ENCODE results near the gene BMF. TPM values are rescaled to one million over a fixed set of nuclear protein-coding genes. Genes with fewer than 3 reads are reported as not detected.
"Not testable (repeated sequence)": the region's sequence is repeated elsewhere in the genome, so short reads cannot be mapped to it uniquely, and the experiment has no call there.

The BMF gene
- total RNA-seq (ENCODE audit: low replicate concordance) = 60.9 and 112 TPM in 2 replicates
- long read RNA-seq, partial matches to known transcripts = 0 of 4 reads
- long read RNA-seq, other reads (novel, unspliced or antisense) = 4 of 4 reads

GRCh38 chr15:40108855-40109735, at the start of gene BMF:
Gene BMF, minus strand, starts transcription at chr15:40108879. Its CDS starts 2,793 bp downstream, at chr15:40106086.
- TF ChIP-seq CTCF (conservative IDR thresholded peaks at IDR 0.05) = peak; percentile 58
- H3K27me3 Mint-ChIP-seq = no peaks in the 10 kb centered on the region
- peak within 1 kb of the TSS; percentile 97 for H3K4me3 Mint-ChIP-seq
- peaks cover 66% of the 10 kb centered on the region for H3K4me1 Mint-ChIP-seq (ENCODE audit: unreplicated experiment)
- H3K27ac Mint-ChIP-seq = peak within 1 kb of the TSS; percentile 99
- no peaks in the 10 kb centered on the region for H3K36me3 Mint-ChIP-seq
- DNase-seq (ENCODE audit: extremely low spot score, unreplicated experiment) = peak; percentile 100
- no peaks in the 10 kb centered on the region for H3K9me3 Mint-ChIP-seq

DNA sequence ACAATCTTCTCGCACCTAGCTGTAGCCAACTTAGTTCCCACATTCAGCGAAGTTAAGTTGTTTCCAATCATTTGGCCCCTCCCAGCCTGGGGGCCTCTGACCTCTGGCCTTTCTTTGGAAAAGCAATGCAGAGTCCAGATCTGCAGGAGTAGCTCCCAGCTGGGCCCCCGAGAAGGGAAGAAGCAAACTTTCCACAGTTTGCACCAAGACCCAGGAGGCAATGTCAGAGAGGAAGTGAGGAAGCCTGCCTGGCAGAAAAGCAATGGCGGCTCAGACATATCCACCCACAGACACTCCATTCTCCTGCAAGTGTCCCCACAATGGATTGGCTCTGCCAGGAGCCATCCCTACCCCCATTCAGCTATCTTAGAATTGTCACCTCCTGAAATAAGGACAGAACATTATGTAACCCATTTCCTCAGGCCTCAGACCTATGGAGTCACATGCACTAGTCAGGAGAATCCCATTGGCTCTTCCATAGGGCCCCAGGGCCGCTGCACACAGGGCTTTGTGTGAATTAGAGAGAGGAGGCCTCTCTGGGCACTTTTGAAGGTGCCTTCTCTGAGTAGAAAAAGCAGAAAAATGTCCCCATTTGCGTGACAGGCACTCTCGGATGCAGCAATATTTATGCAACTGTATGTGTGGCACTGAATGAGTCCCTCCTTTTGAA, 49.2 kb upstream of the BMF start:
- no peaks in the 10 kb centered on the region for H3K9me3 Mint-ChIP-seq
- no peak for DNase-seq (ENCODE audit: extremely low spot score, unreplicated experiment)
- no peak for TF ChIP-seq CTCF (conservative IDR thresholded peaks at IDR 0.05)
- no peaks in the 10 kb centered on the region for H3K36me3 Mint-ChIP-seq
- H3K4me1 Mint-ChIP-seq (ENCODE audit: unreplicated experiment) = peaks cover 24% of the 10 kb centered on the region
- H3K4me3 Mint-ChIP-seq = no peak overlapping the region
- H3K27ac Mint-ChIP-seq = no peak overlapping the region
- H3K27me3 Mint-ChIP-seq = no peaks in the 10 kb centered on the region

- Mint-ChIP-seq H3K4me3 (peak overlapping the region; percentile 56), H3K27me3 (no peaks in the 10 kb centered on the region), H3K27ac (peak overlapping the region; percentile 77), H3K36me3 (no peaks in the 10 kb centered on the region), H3K4me1 (ENCODE audit: unreplicated experiment) (peaks cover 27% of the 10 kb centered on the region), H3K9me3 (no peaks in the 10 kb centered on the region)
- TF ChIP-seq CTCF (conservative IDR thresholded peaks at IDR 0.05) = no peak
- DNase-seq (ENCODE audit: extremely low spot score, unreplicated experiment) = no peak
Observed at GRCh38 chr15:40155270-40155910, 46.7 kb upstream of the BMF start.

DNA sequence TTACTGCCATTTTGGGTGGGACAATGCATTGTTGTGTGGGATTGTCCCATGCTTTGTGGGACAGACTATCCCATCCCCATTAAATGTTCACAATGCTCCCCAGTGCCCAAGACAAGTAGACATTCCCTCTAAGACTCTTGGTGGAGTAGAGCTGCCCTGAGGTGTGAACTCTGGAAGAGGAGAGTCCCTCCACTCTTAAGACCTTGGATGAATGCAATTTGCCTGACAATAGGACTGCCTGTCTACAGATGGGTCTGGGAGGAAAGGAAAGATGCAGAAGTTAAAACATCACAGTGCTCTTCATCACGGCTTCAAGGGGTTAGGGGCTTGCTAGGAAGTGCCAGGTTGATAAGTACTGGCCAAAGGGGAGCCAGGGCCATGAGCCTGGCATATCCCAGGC, 46.1 kb upstream of the BMF start:
- not testable (repeated sequence) for H3K36me3 Mint-ChIP-seq; H3K9me3 Mint-ChIP-seq; H3K27me3 Mint-ChIP-seq; DNase-seq (ENCODE audit: extremely low spot score, unreplicated experiment)
- peaks cover 28% of the 10 kb centered on the region for H3K4me1 Mint-ChIP-seq (ENCODE audit: unreplicated experiment)
- H3K4me3 Mint-ChIP-seq = peak overlapping the region; percentile 56
- H3K27ac Mint-ChIP-seq = peak overlapping the region; percentile 77

DNA sequence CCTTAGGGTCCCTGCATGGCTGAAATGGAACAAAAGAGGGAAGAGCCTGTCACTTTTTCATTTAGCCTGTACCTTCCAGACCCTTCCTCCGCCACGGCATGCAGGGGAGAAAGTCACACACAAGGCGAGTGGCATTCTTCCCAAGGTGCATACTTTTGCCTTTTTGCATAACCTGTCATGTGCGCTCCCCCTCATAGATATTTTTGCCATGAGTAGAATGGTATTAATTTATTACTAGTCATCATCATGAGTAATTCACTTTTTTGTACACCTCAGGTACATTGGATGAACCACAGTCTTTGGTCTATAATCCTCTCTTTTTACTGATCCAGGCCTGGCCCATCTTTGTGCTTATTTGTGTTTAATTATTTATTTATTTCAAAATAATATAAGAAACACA, 43.3 kb upstream of the BMF start:
- DNase-seq (ENCODE audit: extremely low spot score, unreplicated experiment) = no peak
- H3K27me3 Mint-ChIP-seq = no peaks in the 10 kb centered on the region
- TF ChIP-seq CTCF (conservative IDR thresholded peaks at IDR 0.05) = no peak
- H3K4me3 Mint-ChIP-seq = no peak overlapping the region
- no peaks in the 10 kb centered on the region for H3K36me3 Mint-ChIP-seq
- H3K4me1 Mint-ChIP-seq (ENCODE audit: unreplicated experiment) = peaks cover 22% of the 10 kb centered on the region
- peaks cover 5% of the 10 kb centered on the region for H3K9me3 Mint-ChIP-seq
- H3K27ac Mint-ChIP-seq = no peak overlapping the region
